Raji (cell line): Measurements from ENCODE around the gene MKKS.

Experiments used
- POLR2A ChIP-seq: IDR thresholded peaks from 2 replicates; pipeline ENCODE4 v1.6.1; 2011; ENCODE audit warnings: low read depth, low read length, control low read depth; ENCODE audit not compliant: insufficient read depth

The MKKS gene

DNA sequence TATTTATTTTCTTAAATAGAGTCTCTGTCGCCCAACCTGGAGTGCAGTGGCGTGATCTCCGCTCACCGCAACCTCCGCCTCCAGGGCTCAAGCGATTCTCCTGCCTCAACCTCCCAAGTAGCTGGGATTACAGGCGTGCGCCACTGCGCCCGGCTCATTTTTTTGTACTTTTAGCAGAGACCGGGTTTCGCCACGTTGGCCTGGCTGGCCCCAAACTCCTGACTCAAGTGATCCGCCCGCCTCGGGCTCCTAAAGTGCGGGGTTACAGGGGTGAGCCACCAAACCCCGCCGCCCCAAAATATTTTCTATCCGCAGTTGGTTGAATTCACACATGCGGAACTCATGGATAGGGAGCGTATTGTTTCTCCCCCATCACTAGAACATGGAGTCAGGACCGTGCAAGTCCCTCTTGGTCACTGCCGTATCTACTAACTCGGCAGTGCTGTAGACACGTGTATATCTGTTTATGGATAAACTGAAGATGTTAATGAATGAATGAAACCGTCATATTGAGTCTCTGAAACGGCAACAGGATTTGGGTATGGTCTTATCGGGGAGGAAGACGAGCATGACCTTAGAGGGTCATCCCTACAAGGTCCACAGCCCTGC lies 904 bp downstream of the MKKS start:
- TF ChIP-seq POLR2A: no peak

DNA sequence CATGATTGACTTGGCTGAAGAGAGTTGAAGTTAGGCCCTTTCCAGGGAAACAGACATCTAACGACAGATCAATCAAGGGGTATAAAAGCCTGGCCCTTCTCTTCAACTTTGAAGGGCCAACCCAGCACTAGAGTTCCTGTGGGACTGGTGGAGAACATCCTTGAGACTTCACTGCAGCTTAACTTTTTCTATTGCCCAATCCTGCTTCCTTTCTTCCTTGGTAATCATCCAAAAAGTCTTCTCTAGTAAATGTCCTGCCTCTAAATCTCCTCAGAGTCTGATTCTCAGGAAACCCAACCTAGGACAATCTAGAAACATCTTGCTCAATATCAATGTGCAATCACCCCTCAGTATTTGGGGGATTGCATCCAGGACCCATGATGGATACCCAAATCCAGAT lies 1.9 kb downstream of the MKKS start:
- TF ChIP-seq POLR2A: no peak

DNA sequence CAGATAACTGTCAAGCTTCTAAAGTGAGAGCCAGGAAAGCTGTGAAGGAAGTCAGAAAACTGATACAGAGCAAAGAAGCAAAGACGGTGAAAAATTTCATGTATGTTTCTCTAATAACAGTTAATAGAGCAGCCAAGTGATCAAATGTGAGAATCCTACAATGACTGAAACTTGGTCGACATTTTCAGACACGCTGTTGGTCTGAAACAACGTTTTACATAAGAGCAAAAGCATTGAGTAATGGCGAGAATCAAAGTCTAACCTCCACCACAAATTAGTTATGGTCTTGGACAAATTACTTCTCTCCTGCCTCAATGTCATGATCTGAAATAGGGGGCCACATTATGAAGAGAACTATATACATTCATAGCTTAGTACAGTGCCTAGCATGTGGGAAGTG lies 3.3 kb downstream of the MKKS start:
- TF ChIP-seq POLR2A: no peak

DNA sequence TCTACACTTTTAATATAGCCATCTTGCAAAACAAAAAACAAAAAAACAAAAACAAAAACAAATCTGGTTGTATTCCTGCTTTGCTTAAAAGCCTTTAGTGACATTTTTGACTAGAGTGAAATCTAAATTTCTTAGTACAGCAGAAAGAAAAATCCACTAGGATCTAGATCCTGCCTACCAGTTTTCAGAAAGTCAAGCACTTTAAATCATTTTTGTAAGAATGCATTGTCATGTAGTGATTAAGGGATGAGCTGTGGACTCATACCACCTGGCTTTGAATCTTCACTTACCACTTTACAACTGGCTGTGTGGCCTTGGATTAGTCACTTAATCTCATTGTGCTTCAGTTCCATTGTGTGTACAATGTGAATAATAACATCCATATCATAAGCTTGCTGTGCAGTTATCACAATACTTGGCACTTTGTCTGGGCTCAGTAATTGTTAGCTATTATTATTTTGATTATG lies 4.0 kb downstream of the MKKS start:
- TF ChIP-seq POLR2A: no peak

DNA sequence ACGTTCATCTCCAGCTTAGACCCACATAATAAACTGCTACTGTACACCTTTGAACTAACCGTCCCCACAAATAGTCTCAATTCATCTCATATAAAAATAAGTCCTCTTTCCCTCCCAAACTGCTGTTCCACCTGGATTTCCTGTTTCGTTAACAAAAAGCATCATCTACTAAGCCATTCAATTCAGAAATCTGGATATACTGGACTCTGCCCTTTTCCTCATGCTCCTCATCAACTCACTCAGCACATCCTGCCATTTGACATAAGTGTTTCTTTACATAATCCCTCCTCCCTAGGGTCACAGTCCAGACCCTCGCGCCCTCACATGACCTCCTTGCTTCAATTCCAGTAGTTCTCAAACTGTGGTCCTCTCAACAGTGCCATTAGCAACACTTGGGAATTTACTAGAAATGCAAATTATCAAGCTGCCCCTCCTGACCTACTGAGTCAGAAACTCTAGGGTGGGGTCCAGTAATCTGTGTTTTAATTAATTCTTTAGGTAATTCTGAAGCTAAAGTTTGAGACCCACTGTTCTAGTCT lies 4.5 kb downstream of the MKKS start:
- TF ChIP-seq POLR2A: no peak

DNA sequence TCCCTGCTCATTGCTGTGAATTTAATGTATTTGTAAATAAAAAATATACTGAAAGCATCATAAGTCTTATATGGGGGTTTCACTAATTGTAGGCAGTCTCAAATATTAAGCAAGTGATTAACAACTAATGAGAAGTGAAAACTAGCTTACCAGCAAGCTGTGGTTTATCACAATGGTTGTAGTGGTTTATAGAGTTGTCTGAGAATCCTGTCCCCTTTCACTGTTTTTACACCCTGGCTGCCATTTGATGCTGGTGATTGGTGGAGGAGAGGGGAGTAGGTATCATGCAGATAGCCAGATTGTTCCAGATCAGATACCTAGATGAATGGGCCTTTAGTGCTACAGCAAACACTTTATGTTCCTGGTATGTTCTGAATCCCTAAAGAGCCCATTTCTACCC lies 6.0 kb downstream of the MKKS start:
- no peak for TF ChIP-seq POLR2A

DNA sequence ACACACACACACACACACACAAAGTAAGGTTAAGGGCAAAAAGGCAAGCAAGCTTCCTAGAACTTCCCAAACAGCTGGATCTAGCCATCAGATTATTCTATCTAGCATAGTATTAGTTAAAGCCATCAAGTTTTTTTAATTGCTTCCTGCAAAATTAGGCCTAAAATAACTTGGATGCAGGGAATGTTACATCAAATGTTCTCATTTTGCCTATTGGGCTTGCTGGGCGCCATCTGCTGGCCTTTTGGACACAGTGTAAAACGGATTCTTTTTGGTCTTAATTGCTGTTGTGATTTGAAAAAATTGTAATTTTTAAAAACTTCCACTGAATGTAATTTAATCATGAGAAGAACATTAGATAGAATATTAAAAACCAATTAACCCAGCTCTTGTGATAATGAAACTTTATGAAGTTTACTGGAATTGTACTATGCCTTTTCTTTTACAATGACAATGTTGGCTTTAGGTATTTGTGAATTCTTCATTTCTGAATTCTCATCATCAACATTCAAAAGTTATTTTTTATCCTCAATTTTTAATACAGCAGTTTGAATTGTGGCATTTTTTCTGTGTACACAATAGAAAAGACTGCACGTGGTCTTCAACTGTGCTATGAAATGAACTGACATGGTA lies 6.8 kb downstream of the MKKS start:
- TF ChIP-seq POLR2A: no peak

DNA sequence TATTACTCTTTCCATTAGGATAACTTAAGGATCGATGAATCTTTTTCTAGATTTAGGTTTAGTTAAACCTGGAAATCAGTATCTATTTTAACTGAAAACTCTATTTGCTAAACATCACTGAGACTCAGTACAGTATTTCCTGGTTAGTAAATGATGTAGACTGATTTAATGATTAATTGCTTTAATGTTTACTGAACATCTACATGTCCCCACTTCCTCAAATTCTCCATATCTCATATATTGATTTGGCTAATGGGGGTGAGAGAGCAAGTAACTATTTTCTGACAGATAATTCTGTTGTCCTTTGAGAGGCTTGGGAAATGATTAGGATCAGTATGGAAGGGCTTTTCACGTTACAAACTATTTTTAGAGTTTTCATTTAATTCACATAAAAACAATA lies 10.3 kb downstream of the MKKS start:
- no peak for TF ChIP-seq POLR2A

DNA sequence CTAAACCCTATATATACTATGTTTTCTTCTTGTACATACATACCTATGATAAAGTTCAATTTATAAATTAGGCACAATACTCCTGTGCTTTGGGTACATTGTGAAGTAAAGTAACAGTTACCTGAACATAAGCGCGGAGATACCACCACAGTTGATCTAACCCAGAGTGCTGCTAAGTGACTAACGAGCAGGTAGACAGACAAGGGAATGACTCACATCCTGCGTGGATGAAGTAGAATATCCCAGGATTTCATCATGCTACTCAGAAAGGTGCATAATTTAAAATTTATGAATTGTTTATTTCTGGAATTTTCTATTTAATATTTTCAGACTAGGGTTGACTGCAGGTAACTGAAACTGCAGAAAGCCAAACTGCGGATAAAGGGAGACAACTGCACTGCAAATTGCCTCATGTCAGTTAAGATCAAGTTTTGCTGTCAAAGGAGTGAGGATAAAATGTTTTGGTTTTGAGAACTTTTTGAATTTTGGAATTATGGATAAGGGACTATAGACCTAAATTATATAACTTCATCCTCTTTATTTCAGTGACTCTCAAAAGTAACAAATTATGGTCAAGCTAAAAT lies 14.4 kb downstream of the MKKS start:
- TF ChIP-seq POLR2A: no peak

DNA sequence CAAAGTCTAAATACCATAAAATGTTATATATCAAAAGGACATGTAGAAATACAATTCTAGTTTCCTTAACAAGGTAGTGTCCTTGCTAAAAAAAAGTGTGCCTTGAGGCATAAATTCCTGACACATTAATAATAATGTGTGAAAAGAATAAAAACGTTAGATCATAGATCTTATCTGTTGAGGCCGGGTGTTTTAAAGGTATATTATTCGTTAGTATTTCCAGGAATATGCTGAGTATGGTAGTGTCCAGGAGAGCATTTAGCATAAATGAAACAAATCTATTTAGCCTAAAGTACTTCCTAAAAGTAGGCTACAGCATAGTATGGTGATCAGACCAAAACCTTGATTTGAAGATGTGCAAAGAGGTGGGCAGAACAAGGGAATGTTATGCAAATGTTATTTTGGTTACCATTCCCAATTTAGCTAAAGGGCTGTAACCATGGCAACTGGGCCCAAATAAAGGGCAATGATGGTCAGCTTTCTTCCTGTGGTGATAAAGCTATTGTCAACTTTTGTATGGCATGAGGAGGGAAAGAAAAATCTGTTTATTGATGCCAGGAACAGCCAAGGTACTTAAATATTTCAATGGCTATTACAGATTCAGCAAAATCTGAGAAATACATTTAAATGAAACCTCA lies 18.9 kb downstream of the MKKS start:
- no peak for TF ChIP-seq POLR2A

DNA sequence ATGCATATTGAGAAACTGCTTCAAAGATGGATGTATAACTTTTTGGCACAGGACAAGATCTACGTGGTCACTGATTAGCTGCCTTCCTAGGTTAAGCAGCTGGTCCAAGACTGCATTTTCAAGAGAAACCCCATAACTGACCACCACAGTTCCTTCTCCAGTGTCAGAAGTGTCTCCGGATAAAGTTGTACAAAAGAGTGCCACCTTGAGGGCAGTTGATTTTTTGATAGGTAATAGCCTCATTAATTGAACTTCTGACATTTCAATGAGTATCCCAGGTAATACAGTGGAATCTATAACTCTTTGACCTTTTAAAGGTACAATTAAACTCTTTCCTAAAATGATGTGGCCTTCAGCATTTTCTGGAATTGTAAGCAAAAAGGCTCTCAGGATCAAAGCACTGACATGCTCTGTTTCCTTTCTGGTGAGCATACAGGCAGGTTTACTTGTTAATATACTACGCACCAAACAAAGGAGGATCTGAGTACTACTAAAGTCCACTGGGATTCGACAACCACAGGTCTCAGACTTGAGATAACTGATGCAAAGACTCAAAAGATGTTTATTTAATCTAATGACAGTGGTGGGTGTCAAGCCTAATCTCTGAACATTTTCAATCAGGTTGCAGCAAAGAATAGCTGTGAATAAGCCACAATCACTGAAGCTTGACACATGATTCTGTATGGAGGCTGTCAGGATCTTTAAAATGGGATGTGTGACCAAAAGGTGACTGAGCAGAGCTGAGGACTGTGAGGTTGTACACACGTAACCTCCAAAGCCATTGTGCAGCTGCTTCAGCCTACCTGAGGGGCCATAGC lies 21.2 kb downstream of the MKKS start:
- no peak for TF ChIP-seq POLR2A

DNA sequence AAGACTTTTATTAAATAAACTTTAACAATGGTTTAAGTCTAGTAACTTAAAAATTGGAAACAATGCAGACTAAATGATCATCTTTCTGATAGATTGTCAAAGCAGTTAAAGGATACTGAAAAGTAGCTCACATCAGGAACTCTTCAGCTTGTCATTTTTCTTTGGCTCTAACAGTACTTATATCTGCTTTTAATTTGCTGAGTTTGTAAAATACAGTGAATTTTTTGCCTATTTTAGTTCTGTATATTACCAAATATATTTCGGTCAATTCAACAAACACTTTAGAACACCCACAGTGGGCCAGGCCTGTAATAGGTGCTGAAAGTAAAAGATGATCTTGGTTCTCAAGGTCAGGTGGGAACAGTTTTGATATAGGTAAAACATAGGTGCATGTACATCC lies 22.3 kb downstream of the MKKS start:
- no peak for TF ChIP-seq POLR2A

DNA sequence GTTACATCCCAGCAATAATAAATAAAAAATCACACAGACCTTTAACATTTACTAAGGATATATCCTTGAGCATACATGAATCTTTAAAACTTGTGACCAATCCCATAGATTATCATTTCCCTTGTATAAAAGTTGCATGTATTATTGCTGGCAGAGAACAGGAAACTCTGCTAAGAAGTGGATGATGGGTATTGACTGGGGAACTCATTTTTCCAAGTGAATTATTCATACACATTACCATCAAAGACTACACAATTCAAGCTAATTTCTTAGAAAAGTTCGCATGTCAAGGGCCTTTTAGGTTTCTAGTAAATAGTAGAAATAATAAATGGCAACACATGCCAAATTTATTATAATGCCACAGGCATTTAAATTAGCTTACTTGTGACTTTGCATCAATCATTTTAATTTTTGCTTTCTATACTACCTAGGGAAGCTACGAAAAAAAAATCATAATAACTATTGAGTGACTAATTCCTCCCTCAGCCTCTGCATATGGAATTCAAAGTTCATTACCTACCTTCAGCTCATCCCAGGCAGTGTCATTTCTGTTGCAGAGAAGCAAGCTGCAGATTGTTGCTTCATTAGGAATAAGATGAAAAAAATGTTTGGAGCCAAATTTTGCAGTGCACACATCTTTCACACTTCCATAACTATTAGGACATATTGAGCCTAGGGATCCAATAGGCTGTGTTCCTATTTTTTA lies 25.8 kb downstream of the MKKS start:
- no peak for TF ChIP-seq POLR2A

DNA sequence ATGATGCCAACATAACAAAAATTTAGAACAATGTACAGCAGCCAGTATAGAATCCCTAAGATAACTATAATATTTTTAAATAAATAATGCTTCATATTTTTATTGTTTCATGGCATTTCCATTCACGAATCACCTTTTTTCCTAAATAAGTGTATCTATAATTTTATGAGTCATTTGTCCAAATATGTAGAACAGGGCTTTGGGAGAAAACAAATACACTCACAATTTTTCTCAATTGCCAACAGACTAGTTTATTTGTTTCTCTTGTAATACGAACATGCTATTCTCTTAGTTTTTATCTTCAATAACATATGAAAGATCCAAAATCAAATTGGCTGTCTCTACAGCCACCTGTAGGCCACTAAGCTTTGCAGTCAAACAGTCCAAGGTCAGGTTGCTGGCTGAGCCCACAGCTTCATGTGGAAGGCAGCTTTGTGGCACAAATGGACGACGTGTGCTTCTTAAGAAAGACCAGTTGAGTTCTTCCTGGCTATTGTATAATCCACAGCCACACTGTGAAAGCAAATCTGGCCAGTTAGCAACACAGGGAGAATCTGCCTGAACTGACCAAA lies 29.0 kb downstream of the MKKS start:
- no peak for TF ChIP-seq POLR2A
